DOHH2 (cell line): Measurements from ENCODE around the gene NUP160.
"Not testable (repeated sequence)": the region's sequence is repeated elsewhere in the genome, so short reads cannot be mapped to it uniquely, and the experiment has no call there.

Experiments used
- H3F3A ChIP-seq: fragments of 200-600 bp; sonication (generic), shearing (Covaris generic); 2 replicates; pipeline ENCODE4 v1.6.0; 2016; ENCODE audit warnings: antibody characterized with exemption, mild to moderate bottlenecking; ENCODE audit not compliant: control insufficient read depth, insufficient read depth
- H3K27ac ChIP-seq: fragments of 200-600 bp; sonication (generic); 2 replicates; pipeline ENCODE4 v1.5.1; 2014; ENCODE audit warnings: low read depth, mild to moderate bottlenecking, low read length, moderate library complexity
- H3K27me3 ChIP-seq: fragments of 200-600 bp; sonication (generic); 2 replicates; pipeline ENCODE4 v1.6.1; 2014; ENCODE audit warnings: mild to moderate bottlenecking, low read length, mixed read lengths; ENCODE audit not compliant: control insufficient read depth
- H3K36me3 ChIP-seq: fragments of 200-600 bp; sonication (generic); 2 replicates; pipeline ENCODE4 v1.6.1; 2014; ENCODE audit warnings: mild to moderate bottlenecking, low read length, moderate library complexity, mixed read lengths; ENCODE audit not compliant: control insufficient read depth
- H3K4me1 ChIP-seq: fragments of 200-600 bp; sonication (generic); 2 replicates; pipeline ENCODE4 v1.6.1; 2014; ENCODE audit warnings: mild to moderate bottlenecking, low read length, mixed read lengths; ENCODE audit not compliant: control insufficient read depth
- H3K4me2 ChIP-seq: fragments of 200-600 bp; sonication (generic); 2 replicates; pipeline ENCODE4 v1.6.0; 2014; ENCODE audit warnings: mild to moderate bottlenecking, low read length, moderate library complexity
- H3K4me3 ChIP-seq: fragments of 200-600 bp; sonication (generic); 2 replicates; pipeline ENCODE4 v1.5.1; 2014; ENCODE audit warnings: mild to moderate bottlenecking, low read length, mixed read lengths
- H3K79me2 ChIP-seq: fragments of 200-600 bp; sonication (generic); 2 replicates; pipeline ENCODE4 v1.6.1; 2014; ENCODE audit warnings: mild to moderate bottlenecking, low read length, mixed read lengths; ENCODE audit not compliant: control insufficient read depth
- H3K9me2 ChIP-seq: fragments of 200-600 bp; sonication (generic); replicated peaks from 2 replicates; pipeline ENCODE4 v1.6.1; 2014; ENCODE audit warnings: mild to moderate bottlenecking, low read length, mixed read lengths; ENCODE audit not compliant: control insufficient read depth
- H3K9me3 ChIP-seq: fragments of 200-600 bp; sonication (generic); 2 replicates; pipeline ENCODE4 v1.6.1; 2014; ENCODE audit warnings: antibody characterized with exemption, low read length, mixed read lengths; ENCODE audit not compliant: control insufficient read depth, insufficient read depth
- H4K20me1 ChIP-seq: fragments of 200-600 bp; sonication (generic); 2 replicates; pipeline ENCODE4 v1.6.0; 2014; ENCODE audit warnings: low read depth, mild to moderate bottlenecking, antibody characterized with exemption, low read length, moderate library complexity; ENCODE audit not compliant: control insufficient read depth, insufficient read depth
- CTCF ChIP-seq: fragments of 200-600 bp; sonication (generic); IDR thresholded peaks from one replicate; pipeline ENCODE4 v1.5.1; 2014; ENCODE audit warnings: antibody characterized with exemption, mild to moderate bottlenecking, low read depth, low read length; ENCODE audit not compliant: poor library complexity, severe bottlenecking
- EZH2phosphoT487 ChIP-seq: fragments of 200-600 bp; sonication (generic); IDR thresholded peaks from 2 replicates; pipeline ENCODE4 v1.6.1; 2017; ENCODE audit warnings: borderline replicate concordance, mild to moderate bottlenecking, antibody characterized with exemption, low read length, moderate library complexity, mixed read lengths

NUP160 gene

GRCh38 chr11:47775240-47775869 is 72.8 kb downstream of the NUP160 start:
- Histone ChIP-seq H3K27me3 (no peaks in the 10 kb centered on the region), H3K36me3 (peaks cover 36% of the 10 kb centered on the region), H3F3A (peaks cover 5% of the 10 kb centered on the region; the same call in 1 of the 2 replicates), H3K79me2 (no peaks in the 10 kb centered on the region), H4K20me1 (no peaks in the 10 kb centered on the region), H3K4me3 (no peak overlapping the region), H3K4me2 (no peak overlapping the region), H3K4me1 (no peaks in the 10 kb centered on the region), H3K9me3 (no peaks in the 10 kb centered on the region), H3K27ac (no peak overlapping the region), H3K9me2 (no peaks in the 10 kb centered on the region)
- TF ChIP-seq EZH2phosphoT487, result no peak
- no peak for TF ChIP-seq CTCF

- Histone ChIP-seq H3K4me3 (no peak overlapping the region), H3K79me2 (no peaks in the 10 kb centered on the region), H3K4me1 (no peaks in the 10 kb centered on the region), H3K27me3 (no peaks in the 10 kb centered on the region), H3K27ac (no peak overlapping the region), H3K9me3 (no peaks in the 10 kb centered on the region), H3K9me2 (no peaks in the 10 kb centered on the region), H3K4me2 (no peak overlapping the region), H3K36me3 (peaks cover 22% of the 10 kb centered on the region), H3F3A (0 out of 2 replicates have a peak, but pooled peaks cover 3% of the 10 kb centered on the region), H4K20me1 (no peaks in the 10 kb centered on the region)
- no peak for TF ChIP-seq EZH2phosphoT487
These were observed 74.3 kb downstream of the NUP160 start for GRCh38 chr11:47773882-47774281.

- not testable (repeated sequence) for H3K9me3 ChIP-seq, H3F3A ChIP-seq, H3K4me2 ChIP-seq, H3K27me3 ChIP-seq, H3K4me3 ChIP-seq, H4K20me1 ChIP-seq, H3K9me2 ChIP-seq, H3K27ac ChIP-seq
- H3K79me2 ChIP-seq, result peaks cover 36% of the 10 kb centered on the region
- peaks cover 26% of the 10 kb centered on the region for H3K36me3 ChIP-seq
- H3K4me1 ChIP-seq, result peaks cover 18% of the 10 kb centered on the region
These were observed 78.6 kb downstream of the NUP160 start for GRCh38 chr11:47769556-47769955.

- peak overlapping the region; percentile 88 for H3K27ac ChIP-seq
- H4K20me1 ChIP-seq, result peaks cover 5% of the 10 kb centered on the region; the same call in 1 of the 2 replicates
- peaks cover 50% of the 10 kb centered on the region for H3K79me2 ChIP-seq
- H3K9me3 ChIP-seq, result no peaks in the 10 kb centered on the region
- H3K4me3 ChIP-seq, result peak overlapping the region; percentile 100
- H3K4me2 ChIP-seq, result peak overlapping the region; percentile 81
- H3F3A ChIP-seq, result 0 out of 2 replicates have a peak, but pooled peaks cover 2% of the 10 kb centered on the region
- peaks cover 40% of the 10 kb centered on the region for H3K36me3 ChIP-seq
- H3K4me1 ChIP-seq, result peaks cover 18% of the 10 kb centered on the region
- no peaks in the 10 kb centered on the region for H3K9me2 ChIP-seq
- no peaks in the 10 kb centered on the region for H3K27me3 ChIP-seq
- no peak for TF ChIP-seq CTCF
- no peak for TF ChIP-seq EZH2phosphoT487
These were observed 80.0 kb downstream of the NUP160 start for GRCh38 chr11:47768101-47768612.
